GM23248 (cell line): ENCODE data around the gene RFX4.

Experiments used
- EZH2 ChIP-seq: fragments of 200-600 bp; sonication (generic); IDR thresholded peaks from 2 replicates; pipeline ENCODE4 v1.6.1; 2018; ENCODE audit warnings: antibody characterized with exemption, mild to moderate bottlenecking; ENCODE audit not compliant: insufficient read depth, poor library complexity, severe bottlenecking
- EZH2phosphoT487 ChIP-seq: fragments of 200-600 bp; sonication (generic); IDR thresholded peaks from 2 replicates; pipeline ENCODE4 v1.6.1; 2018; ENCODE audit warnings: antibody characterized with exemption, moderate library complexity, mild to moderate bottlenecking, low read depth; ENCODE audit not compliant: insufficient read depth

DNA sequence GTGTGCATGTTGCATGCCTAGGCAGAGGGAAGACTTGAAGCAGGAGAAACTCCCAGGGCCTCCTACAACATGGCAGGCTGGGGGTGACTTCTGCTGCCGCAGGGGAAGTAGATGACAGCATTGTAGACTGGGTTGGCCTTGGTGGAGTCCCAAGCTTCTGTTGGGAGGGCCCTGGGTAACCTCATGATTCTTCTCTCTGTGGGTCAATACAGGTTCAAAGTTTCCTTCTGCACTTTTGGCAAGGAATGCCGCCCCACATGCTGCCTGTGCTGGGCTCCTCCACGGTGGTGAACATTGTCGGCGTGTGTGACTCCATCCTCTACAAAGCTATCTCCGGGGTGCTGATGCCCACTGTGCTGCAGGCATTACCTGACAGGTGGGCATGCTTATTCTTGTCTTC is 113.3 kb downstream of the RFX4 start:
- TF ChIP-seq EZH2 (no peak), EZH2phosphoT487 (no peak)
